CD4-positive, alpha-beta T cell treated with Interleukin-12 subunit alpha and Interleukin-12 subunit beta, for 1 hour (primary cell): Measurements from ENCODE around the gene SLAMF7.
"Not testable (repeated sequence)": the region's sequence is repeated elsewhere in the genome, so short reads cannot be mapped to it uniquely, and the experiment has no call there.

ENCODE experiments used
- DNase-seq: peaks from one replicate; pipeline ENCODE4 v3.0.0-alpha.2; 2020

Gene SLAMF7, protein sequence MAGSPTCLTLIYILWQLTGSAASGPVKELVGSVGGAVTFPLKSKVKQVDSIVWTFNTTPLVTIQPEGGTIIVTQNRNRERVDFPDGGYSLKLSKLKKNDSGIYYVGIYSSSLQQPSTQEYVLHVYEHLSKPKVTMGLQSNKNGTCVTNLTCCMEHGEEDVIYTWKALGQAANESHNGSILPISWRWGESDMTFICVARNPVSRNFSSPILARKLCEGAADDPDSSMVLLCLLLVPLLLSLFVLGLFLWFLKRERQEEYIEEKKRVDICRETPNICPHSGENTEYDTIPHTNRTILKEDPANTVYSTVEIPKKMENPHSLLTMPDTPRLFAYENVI

DNA sequence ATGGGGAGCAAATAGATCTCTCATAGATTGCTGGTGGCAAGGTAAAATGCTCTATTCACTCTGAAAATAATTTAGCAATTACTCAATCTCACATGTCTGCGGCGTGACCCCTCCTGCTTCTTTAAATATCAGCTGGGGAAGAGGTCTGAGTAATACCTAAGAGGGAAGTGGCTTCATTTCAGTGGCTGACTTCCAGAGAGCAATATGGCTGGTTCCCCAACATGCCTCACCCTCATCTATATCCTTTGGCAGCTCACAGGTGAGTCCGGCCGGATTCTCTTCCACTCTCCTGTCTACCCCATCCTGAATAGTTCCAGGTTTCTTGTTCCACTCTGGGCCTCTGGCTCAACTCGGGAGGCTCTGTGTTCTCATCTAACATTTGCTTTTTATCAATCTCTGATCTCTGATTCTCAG is at the start of gene SLAMF7:
Gene SLAMF7, plus strand, starts transcription at position 150 of the 414 bp plus-strand sequence. Its CDS starts 55 bp downstream, at position 205.
- DNase-seq = peak; percentile 59

DNA sequence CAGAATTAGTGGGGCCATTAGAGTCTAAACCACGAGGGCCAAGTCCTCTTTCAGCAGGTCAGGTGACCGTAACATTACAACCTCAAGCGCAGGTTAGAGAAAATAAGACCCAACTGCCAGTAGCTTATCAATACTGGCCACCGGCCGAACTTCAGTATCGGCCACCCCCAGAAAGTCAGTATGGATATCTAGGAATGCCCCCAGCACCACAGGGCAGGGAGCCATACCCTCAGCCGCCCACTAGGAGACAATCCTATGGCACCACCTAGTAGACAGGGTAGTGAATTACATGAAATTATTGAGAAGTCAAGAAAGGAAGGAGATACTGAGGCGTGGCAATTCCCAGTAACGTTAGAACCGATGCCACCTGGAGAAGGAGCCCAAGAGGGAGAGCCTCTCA is 46.7 kb upstream of the SLAMF7 start:
- DNase-seq = not testable (repeated sequence)

DNA sequence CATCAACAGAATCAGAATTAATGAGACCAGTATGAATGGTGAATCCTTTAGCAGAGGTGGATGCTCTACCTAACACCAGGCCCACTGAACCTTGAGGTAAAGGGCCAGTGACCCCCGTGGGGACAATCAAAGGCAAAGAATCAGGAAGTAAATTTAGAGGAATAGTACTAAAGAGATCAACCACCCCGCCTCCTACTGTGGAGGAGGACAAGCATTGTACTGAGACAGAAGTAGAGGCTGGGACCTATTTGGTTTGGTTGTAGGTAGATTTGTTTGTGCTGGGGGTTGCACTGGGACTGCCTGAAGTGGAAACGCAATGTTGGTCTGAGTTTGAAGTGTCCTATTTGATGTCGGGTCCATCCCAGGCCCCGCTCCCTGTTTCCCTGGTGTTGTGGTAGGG is 36.9 kb upstream of the SLAMF7 start:
- DNase-seq = no peak

DNA sequence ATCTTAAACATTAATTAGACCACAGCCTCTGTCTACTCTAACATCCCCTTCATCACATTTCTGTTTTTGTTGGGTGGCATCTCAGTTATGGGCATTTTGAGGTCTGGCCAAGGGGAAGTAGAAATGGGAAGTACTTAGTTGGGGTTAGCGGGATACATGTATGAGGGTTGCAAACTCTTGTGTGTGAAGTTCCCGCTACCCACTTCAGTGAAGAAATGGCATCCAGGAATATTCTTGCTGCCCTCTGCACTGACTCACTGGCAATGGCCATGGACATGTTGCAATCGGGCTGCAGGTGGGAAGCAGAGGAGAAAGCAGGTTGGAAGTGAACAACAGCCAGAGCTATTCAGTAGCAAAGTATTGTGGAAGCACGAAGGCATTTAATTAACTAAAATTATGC is 34.8 kb upstream of the SLAMF7 start:
- DNase-seq = no peak

DNA sequence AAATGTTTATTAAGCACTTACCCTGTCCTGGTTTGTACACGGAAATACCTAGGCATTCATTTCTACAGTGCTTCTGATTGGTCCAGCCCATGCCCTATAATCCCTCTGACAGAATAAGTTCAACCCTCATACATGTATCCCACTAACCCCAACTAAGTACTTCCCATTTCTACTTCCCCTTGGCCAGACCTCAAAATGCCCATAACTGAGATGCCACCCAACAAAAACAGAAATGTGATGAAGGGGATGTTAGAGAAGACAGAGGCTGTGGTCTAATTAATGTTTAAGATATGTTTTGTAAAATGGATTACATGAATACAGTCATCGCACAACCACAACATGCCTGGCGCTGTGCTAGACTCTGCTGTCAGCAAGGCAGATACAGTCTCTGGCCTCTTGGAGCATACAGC is 33.8 kb upstream of the SLAMF7 start:
- DNase-seq = not testable (repeated sequence)

DNA sequence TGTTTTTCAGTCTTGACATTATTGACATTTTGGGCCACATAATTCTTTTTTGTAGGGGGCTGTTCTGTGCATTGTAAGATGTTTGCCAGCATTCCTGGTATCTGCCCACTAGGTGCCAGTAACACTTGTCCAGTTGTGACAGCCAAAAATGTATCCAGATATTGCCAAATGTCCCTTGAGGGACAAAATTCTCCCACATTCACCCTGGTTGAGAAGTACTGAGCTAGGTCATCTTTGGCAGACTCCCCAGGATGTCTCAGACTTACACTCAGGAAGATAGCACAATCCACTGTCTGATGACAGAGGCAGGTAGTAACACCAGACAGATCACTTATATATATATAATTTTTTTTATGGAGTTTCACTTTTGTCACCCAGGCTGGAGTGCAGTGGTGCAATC is 33.3 kb upstream of the SLAMF7 start:
- DNase-seq = no peak

DNA sequence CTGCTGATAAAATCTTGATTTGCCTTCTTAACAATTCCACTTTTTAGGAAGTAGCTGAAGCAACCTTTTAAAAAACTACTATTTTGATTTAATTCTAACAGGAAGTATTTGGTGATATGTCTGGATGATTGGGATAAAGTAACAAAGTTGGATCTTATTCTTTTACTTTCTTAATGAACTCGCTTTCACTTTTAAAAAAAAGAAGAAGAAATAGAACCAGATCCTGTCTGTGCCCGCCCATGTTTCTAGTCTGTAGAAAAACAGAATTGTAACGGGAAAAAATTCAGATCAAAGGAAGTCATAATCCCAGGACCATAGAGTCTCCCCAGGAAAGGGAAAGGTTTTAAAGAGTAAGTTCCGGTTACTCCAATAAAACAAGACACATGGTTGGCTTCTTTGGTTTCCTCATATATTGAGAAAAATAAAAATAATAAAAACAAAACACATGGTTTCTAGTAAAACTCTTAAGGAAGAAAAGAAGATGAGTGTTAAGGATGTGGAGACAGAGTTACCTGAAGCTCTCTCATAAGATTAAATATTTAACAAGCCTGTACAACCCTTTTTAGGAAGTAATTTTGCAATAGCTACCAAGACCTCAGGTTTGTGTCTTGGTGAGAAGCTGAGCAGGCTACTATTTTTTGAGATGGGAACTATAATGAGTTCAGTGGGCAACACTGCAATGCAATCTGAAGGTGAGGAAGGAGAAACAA is 32.4 kb upstream of the SLAMF7 start:
- no peak for DNase-seq

DNA sequence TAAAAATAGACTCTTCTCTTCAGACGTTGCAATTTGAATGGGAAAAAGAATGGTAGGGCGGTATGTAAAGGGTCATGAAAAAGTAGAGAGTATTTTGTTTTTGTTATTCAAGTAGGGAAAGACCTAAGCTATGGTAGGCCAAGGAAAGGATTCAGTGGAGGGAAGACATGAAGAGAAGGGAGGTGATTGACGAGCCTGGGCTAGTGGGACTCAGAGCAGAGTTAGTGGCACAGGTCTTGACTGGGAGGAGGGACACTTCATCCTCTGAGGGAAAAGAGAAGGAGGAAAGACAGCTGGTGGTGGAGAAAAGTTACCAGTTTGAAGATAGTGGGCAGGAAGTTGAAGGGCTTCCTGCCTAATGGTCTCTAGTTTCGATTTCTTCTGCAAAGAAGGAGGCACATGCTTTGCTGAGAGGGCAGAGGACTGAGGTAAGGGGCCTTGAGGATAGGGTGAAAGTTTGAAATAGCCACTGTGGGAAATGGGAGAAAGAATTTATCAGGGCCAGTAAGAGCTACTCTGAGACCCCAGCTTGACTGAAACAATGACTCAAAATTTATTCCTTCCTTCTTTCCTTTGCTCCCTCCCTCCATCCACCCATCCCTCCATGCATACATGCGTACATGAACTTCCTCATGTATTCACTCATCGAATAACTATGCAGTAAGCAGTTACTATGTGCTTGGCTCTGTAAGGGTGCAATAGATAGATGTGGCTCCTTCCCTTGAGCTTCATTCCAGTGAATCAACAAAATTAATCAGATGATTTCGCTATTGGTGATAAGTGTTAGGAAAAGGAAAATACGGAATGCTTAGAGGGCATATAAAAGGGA is 31.6 kb upstream of the SLAMF7 start:
- peak; percentile 51 for DNase-seq

DNA sequence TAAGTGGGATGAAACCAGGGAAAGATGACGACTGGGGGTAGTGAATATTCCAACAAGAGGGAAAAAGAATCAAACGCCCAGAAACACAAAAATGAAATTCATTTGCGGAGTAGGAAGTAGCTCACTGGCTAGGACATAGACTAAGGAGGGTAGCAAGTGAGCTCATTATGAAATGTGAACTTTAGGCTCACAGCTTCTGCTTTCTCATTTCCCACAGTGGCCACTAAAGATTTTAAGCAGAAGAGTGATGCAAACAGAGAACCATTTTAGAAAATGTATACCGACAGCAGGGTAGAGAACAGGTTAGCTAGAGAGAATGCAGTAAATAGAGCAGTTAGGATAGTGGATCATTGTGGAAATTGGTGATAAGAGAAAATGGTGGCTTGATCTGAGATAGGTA is 30.9 kb upstream of the SLAMF7 start:
- peak; percentile 32 for DNase-seq

DNA sequence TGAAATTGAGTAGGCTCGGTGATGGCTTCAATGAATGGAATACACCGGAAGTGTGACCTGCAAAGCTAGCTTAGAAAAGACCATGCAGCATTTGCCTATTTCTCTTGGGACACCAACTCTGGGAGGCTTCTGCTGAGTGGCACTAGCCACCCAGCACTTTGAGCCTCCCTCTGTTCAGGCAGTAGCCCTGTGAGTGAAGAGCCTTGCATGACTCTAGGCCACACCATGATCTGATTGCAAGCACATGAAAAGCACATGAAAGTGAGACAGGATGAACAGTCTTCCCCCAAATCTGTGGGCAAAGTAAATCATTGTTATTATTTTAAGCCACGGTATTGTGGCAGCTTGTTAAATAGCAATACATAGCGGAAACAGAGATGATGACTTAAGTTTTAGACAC is 30.2 kb upstream of the SLAMF7 start:
- DNase-seq = peak; percentile 55

DNA sequence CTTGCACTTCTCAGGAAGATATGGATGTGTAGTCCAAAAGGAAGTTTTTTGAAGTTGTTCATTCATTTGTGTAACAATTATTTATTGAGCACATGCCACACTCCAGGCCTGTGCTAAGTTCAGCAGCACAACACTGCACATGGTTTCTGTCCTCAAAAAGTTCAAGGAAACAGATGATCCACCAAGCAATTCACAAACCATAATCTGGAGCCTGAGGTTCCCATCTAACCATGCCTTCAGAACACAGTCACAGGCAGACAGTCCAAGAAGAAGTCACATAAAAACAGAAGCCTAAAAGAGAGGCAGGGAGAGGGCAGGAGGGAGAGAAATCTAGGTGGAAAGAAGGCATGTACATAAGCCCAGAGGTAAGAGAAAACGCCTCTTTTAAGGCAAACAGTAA is 29.3 kb upstream of the SLAMF7 start:
- no peak for DNase-seq

DNA sequence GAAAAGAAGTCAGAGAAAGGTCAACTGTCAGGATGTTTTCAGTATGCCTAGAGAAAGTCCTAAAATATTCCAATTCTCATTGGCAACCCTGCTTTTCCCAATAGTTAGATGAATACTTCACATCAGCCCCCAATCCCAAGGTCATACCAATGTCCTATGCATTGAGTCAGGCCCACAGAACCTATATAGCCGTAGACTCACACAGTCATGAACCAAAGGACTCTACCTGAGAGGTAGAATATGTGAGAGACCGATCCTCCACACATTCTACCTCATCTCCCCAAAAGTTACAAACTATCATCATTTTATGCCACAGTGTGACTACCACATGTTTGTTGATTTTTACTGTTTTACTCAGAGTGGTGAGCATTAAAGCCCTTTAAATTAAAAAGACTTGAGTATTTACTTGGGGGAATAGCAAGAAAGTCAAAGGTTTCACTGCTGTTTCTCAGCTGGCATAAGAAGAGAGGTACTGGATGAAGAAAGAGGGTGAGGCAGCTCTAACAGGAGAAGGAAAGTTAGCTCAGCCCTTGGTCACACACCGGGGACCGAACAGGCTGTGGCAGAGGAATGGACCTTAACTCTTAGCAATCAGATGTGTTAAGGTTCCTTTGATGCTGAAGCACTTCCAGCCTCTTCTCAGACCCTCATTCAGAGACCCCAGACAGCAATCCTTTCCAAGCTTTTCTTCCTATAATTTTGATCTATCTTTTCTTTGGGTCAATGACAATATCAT is 28.4 kb upstream of the SLAMF7 start:
- DNase-seq = no peak

DNA sequence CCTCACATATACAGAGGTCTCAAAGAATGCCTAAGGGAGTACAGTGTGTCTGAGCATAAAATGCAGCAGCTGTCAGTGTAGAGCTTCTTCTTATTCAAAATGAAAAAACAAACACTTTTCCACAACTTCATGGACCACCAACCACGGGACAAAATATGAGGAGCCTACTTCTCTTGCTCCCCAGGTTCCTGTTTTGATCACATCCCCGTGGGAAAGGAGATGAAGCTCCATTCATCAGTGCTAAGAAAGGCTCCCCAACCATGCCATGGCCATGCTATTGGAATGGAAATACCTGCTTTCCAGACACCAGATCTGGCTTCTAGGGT is 27.8 kb upstream of the SLAMF7 start:
- no peak for DNase-seq

DNA sequence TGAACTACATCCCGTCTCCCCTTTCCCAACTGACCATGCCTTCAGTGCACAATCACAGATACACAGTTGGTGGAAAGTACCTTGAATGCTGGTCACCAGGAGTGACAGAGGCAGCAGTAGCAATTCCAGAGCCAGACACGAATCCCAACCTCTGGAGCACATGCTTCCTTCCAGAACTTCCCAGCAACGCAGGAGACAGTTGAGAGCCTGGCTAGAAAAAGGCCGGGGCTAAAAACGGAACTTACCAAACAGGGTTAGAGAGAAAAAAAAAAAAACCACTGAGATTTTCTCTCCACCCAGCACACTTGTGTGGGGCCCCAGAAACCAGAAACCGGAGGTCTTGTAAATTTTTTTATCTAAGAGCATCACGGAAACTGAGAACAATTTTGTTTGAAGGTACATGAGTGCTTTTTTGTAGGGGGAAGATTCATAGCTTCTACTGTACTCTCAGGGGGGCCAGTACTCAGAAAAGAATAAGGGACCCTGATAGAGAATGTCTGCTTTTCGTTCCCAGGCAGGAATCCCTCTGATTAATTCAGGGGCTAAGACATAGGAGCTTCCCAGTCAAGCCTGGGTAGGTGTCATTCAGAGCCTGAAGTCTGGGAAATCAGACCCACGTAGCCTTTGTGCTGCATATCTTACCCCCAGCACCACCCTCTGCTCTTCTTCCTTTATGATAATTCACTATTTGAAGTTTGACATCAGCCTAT is 27.3 kb upstream of the SLAMF7 start, which contains the start of gene CD48:
Gene CD48, minus strand, starts transcription at position 221 of the 710 bp plus-strand sequence. Its CDS starts 59 bp downstream, at position 162.
- peak; percentile 76 for DNase-seq

DNA sequence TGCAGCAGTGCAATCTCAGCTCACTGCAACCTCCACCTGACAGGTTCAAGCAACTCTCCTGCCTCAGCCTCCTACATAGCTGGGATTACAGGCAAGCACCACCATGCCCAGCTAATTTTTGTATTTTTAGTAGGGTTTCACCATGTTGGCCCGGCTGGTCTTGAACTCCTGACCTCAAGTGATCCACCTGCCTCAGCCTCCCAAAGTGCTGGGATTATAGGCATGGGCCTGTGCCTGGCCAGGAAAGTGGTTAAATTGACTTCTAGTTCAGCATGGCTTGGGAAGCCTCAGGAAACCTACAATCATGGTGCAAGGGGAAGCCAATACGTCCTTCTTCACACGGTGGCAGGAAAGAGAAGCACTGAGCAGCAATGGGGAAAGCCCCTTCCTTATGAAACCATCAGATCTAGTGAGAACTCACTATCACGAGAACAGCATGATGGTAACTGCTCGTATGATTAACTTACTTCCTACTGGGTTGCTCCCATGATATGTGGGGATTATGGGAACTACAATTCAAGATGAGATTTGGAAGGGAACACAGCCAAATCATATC is 26.4 kb upstream of the SLAMF7 start:
- peak; percentile 74 for DNase-seq

DNA sequence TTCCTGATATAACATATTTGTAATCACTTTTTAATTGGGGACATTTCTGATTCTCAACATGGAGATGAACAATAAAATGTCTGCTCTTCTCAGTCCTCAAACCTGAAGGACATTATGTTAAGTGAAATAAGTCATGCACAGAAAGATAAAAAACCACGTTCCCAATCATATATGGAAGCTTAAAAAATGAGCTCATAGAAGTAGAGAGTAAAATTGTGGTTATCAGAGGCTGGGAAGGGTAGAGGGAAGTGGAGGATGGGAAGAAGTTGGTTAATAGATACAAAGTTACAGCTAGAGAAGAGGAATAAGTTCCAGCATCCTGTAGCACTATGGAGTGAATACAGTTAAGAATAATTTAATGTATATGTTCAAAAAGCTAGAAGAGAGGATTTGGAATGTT is 25.9 kb upstream of the SLAMF7 start:
- DNase-seq = no peak

DNA sequence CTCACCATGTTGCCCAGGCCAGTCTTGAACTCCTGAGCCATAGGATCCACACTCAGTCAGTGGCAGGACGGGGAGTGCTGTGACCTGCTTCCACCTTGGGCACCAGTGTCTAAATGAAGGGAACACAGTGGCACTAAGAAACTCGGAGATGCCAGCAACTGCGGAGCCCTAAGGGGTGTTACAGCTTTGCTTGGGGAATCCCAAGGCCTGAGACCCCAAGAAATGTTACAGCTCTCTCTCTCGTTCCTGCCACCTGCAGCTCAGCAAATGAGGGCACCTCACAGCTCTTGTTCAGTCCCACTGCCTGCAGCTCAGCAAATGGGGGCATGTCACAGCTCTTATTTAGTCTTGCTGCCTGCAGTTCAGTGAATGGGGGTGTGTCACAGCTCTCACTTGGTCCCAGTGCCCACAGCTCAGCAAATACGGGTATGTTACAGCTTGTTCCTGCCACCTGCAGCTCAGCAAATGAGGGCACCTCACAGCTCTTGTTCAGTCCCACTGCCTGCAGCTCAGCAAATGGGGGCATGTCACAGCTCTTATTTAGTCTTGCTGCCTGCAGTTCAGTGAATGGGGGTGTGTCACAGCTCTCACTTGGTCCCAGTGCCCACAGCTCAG is 24.9 kb upstream of the SLAMF7 start:
- peak; percentile 37 for DNase-seq

DNA sequence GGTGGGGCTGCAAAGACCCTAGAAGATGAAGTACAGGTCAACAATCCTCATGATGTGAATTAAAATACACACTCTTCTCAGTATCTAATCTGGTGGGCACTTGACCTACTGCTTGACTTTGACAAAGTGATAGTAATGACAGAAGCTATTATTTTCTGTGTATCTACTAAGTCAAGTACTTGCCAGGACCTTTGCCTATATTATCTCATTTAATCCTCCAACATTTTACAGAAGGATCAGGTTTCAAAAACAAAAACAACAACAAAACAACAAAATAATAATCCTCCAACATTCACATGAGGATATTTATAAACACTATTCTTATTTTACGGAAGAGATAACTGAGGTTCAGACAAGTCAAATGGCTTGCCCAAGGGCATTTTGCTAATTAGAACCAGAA is 23.0 kb upstream of the SLAMF7 start:
- no peak for DNase-seq

DNA sequence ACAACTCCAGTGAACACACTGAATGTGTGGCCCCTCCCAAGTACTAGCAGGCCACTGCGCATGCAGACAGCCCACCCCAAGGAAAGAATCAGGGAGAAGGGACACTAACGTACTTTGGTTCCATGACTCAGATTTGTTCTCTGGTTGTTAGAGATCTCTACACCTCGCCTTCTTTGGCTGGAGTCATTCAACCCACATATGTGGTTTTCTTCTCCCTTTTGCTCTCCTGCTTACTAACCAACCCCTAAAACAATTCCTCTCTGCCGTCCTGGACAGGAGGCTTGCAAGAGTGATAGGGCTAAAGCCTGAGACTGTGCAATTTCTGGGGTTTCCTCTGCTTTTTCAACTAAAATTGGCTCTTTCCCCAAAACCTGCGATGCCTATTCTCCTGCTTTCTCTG is 21.7 kb upstream of the SLAMF7 start:
- DNase-seq = no peak

DNA sequence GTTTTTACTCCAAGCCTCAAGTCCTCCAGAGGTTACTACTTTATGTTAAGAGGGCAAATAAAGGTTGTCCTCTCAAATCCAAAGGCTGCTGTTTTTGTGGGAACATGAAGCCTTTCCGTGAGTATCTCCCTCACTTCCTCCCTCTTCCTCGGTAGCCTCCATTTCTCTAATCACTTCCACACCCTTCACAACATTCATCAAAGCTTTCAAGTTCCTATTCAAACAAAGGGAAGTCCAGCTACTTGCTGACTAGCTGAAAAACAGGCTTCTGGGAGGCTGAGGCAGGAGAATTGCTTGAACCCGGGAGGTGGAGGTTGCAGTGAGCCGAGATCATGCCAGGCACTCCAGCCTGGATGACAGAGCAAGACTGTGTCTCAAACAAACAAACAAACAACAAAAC is 20.8 kb upstream of the SLAMF7 start:
- DNase-seq = no peak

DNA sequence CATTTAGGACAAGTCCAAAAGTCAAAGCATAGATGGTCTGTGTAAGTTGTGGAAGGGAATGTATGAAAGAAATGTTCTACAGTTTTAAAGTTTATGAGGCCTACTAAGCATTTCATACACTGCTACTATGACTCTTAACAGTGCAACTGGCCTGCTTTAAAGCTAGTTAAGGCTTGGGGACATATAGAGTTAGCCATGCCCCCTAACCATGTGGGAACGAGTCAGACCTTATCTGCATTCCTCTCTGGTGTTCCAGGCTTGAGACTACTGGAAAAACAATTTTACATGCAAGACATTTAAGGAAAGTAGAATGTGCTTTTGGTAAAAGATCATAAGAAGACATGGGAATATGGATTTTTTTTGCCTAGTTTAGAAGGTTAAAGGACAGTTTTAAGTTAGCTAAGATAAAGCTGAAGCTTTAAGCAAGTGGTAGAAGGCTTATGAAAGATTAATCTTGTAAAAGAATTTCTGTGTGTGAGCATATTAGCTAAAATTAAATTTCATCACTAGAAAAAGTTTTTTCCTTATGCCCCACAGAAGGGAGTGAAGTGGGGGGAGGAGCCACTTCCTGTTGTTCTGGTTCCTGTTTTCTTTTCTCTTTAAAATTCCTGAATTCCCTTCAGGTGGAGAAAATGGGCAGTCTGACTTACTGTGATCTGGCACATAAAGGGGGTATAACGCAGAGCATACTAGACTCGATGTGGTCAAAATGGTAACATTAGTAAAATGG is 18.5 kb upstream of the SLAMF7 start:
- no peak for DNase-seq
